ENCODE data around the gene MCTP1. TPM values are rescaled to one million over a fixed set of nuclear protein-coding genes. Genes with fewer than 3 reads are reported as not detected.

The MCTP1 gene
- total RNA-seq, 1 experiment from 2014 or later, result 2.5 TPM

- no peaks in the 10 kb centered on the region for H3K27me3 ChIP-seq (ENCODE audit: insufficient read depth, low read length)
- H3T11ph ChIP-seq (ENCODE audit: low read length), result no peak overlapping the region
- no peak overlapping the region for H3K27ac ChIP-seq (ENCODE audit: insufficient read length, low read depth, low read length)
- H2AFZ ChIP-seq (ENCODE audit: low read length), result no peak overlapping the region
- no peak overlapping the region for H3K4ac ChIP-seq (ENCODE audit: low read depth, low read length)
- H3K18ac ChIP-seq (ENCODE audit: insufficient read length, low read depth, low read length), result no peak overlapping the region
- no peaks in the 10 kb centered on the region for H3K9me3 Mint-ChIP-seq
- no peak for TF ChIP-seq CTCF (conservative IDR thresholded peaks at IDR 0.05)
- H2BK5ac ChIP-seq (ENCODE audit: insufficient read length, low read length), result no peak overlapping the region
- no peak overlapping the region for H2BK120ac ChIP-seq (ENCODE audit: low read depth, low read length, poor library complexity, severe bottlenecking)
- no peaks in the 10 kb centered on the region for H3K27me3 Mint-ChIP-seq (ENCODE audit: low read depth)
- H3K27ac Mint-ChIP-seq, result no peak overlapping the region
- H3K9ac ChIP-seq (ENCODE audit: extremely low read depth, insufficient read length, low read length), result no peak overlapping the region
- no peak overlapping the region for H3K56ac ChIP-seq (ENCODE audit: insufficient read length, low read depth, low read length)
- no peak overlapping the region for H3K4me3 Mint-ChIP-seq
- H3K4me1 ChIP-seq (ENCODE audit: insufficient read depth, low read length), result no peaks in the 10 kb centered on the region
- H3K79me1 ChIP-seq (ENCODE audit: insufficient read depth, low read depth, low read length, poor library complexity, severe bottlenecking), result no peaks in the 10 kb centered on the region
- no peak overlapping the region for H3K14ac ChIP-seq (ENCODE audit: insufficient read depth, low read length)
- no peak overlapping the region for H4K8ac ChIP-seq (replicated peaks; ENCODE audit: insufficient read length, low read depth, low read length)
- H4K5ac ChIP-seq (ENCODE audit: insufficient read length, low read depth, low read length), result no peak overlapping the region
- H2BK12ac ChIP-seq (ENCODE audit: insufficient read length, low read depth, low read length), result no peak overlapping the region
- no peak overlapping the region for H2AK5ac ChIP-seq (ENCODE audit: insufficient read length, low read length)
- H3K79me2 ChIP-seq (ENCODE audit: insufficient read depth, low read length), result no peaks in the 10 kb centered on the region
- H3K4me1 Mint-ChIP-seq, result peaks cover 2 to 7% of the 10 kb centered on the region in 2 experiments; a peak in 2 of 4 replicates
- DNase-seq, result no peak
- no peaks in the 10 kb centered on the region for H3K9me3 ChIP-seq (ENCODE audit: control insufficient read depth, low read depth, low read length)
- no CpG with 5 or more reads among the region's 3 CpGs for WGBS (ENCODE audit: extremely low coverage, insufficient read length, low lambda C conversion rate)
- no peaks in the 10 kb centered on the region for H3K36me3 Mint-ChIP-seq (ENCODE audit: insufficient read depth in 1 of 3, low read depth in 3 of 3)
- H3K23ac ChIP-seq (ENCODE audit: insufficient read length, low read depth, low read length), result no peak overlapping the region
- H4K20me1 ChIP-seq (ENCODE audit: control insufficient read depth, insufficient read depth, insufficient read length), result no peaks in the 10 kb centered on the region
- no peak overlapping the region for H2BK20ac ChIP-seq (ENCODE audit: low read depth, low read length, poor library complexity, severe bottlenecking)
- no peak overlapping the region for H3K4me2 ChIP-seq (ENCODE audit: insufficient read depth, insufficient read length, low read length)
- no peak overlapping the region for H2BK15ac ChIP-seq (ENCODE audit: low read depth, low read length)
- H4K91ac ChIP-seq (ENCODE audit: insufficient read length, low read depth, low read length), result no peak overlapping the region
- H3K23me2 ChIP-seq (ENCODE audit: insufficient read length, low read depth, low read length, poor library complexity, severe bottlenecking), result no peaks in the 10 kb centered on the region
Observed at GRCh38 chr5:94748212-94748611, 536.7 kb downstream of the MCTP1 start.

All from H9 (cell line).